CD4-positive, alpha-beta T cell (primary cell): ENCODE data around the gene CDK5R1. TPM values are rescaled to one million over a fixed set of nuclear protein-coding genes. Genes with fewer than 3 reads are reported as not detected.

Experiments used
- ATAC-seq: fragments of 200-7000 bp; cut with Tn5 transposase; one replicate; pipeline ENCODE4 v1.10.0; 2022; ENCODE audit warnings: mild to moderate bottlenecking; ENCODE audit not compliant: poor library complexity
- CTCF ChIA-PET: fragments of 350-600 bp; sonication (Branson Sonifier 250); formaldehyde crosslinking; loops from one replicate; lab custom pipeline; 2021; ENCODE audit warnings: antibody characterized with exemption, inconsistent platforms; lab: Charles Lee
- POLR2A ChIA-PET: fragments of 350-600 bp; sonication (Branson Sonifier 250); formaldehyde crosslinking; loops from one replicate; lab custom pipeline; 2021; ENCODE audit warnings: antibody characterized with exemption, inconsistent platforms; lab: Charles Lee
- DNase-seq, 14 experiments: peaks; one replicate each; pipeline ENCODE4 v3.0.0-alpha.2; 2013 to 2020; ENCODE audit warnings: mixed read lengths in 2 of 14
- H3K27ac ChIP-seq, 2 donors: one replicate each; pipeline versions ENCODE4 v1.5.1 to v1.7.0; 2013; ENCODE audit warnings: low read length in 2 of 2, low read depth in 1 of 2, mild to moderate bottlenecking in 1 of 2
- H3K27me3 ChIP-seq, 2 experiments: 1 replicate in 1 of 2; 2 replicates in 1 of 2; pipeline versions ENCODE4 v1.6.1 to v1.7.0; 2013; ENCODE audit warnings: low read length in 2 of 2, control low read depth in 1 of 2, mild to moderate bottlenecking in 1 of 2, moderate library complexity in 1 of 2; ENCODE audit not compliant: insufficient read depth in 2 of 2, control insufficient read depth in 1 of 2
- H3K36me3 ChIP-seq: one replicate; pipeline ENCODE4 v1.6.1; 2013; ENCODE audit warnings: low read length, control low read depth; ENCODE audit not compliant: insufficient read depth
- H3K4me1 ChIP-seq: one replicate; pipeline ENCODE4 v1.6.1; 2013; ENCODE audit warnings: low read length, control low read depth; ENCODE audit not compliant: insufficient read depth
- H3K4me3 ChIP-seq: one replicate; pipeline ENCODE4 v1.5.1; 2013; ENCODE audit warnings: mild to moderate bottlenecking, low read length, moderate library complexity
- H3K9me3 ChIP-seq, 2 experiments: 1 replicate in 1 of 2; 2 replicates in 1 of 2; pipeline versions ENCODE4 v1.6.1 to v1.7.0; 2013; ENCODE audit warnings: low read length in 2 of 2, mild to moderate bottlenecking in 2 of 2, control low read depth in 1 of 2, moderate library complexity in 1 of 2; ENCODE audit not compliant: control insufficient read depth in 1 of 2, insufficient read depth in 1 of 2
- H3K27ac Mint-ChIP-seq: one replicate; pipeline ENCODE4 v1.8.0; 2020; ENCODE audit warnings: mixed read lengths
- H3K27me3 Mint-ChIP-seq: one replicate; pipeline ENCODE4 v1.8.0; 2021; ENCODE audit warnings: mixed read lengths
- H3K36me3 Mint-ChIP-seq: one replicate; pipeline ENCODE4 v1.8.0; 2021; ENCODE audit warnings: low read depth, mixed read lengths
- H3K4me1 Mint-ChIP-seq: one replicate; pipeline ENCODE4 v1.8.0; 2021; ENCODE audit warnings: low read depth, mixed read lengths
- H3K4me3 Mint-ChIP-seq: one replicate; pipeline ENCODE4 v1.8.0; 2020; ENCODE audit warnings: mild to moderate bottlenecking, mixed read lengths
- H3K9me3 Mint-ChIP-seq: one replicate; pipeline ENCODE4 v1.8.0; 2020; ENCODE audit warnings: mixed read lengths
- intact Hi-C, 2 experiments: fragments of 100-400 bp; cut with DNase I in 1 of 2; cut with micrococcal nuclease in 1 of 2; formaldehyde crosslinking; loops; one replicate each; pipeline versions ENCODE4 v1.15.1 to v1.9.0; 2023 to 2025; cut with DNase I, micrococcal nuclease
- total RNA-seq, 174 experiments: library from RNA in 2 of 174; stranded (reverse) in 2 of 174; gene quantifications; one replicate each; pipeline ENCODE4 v1.2.3 and lab custom pipeline; 2021 to 2026
- TF ChIP-seq, protein P1 (sequence below): fragments of 200-600 bp; IDR thresholded peaks from one replicate; pipeline ENCODE4 v1.8.0; 2022; ENCODE audit warnings: antibody characterized with exemption, mild to moderate bottlenecking

The CDK5R1 gene
- total RNA-seq, 2 experiments from 2014 or later, result 21.7 to 22.5 TPM

DNA sequence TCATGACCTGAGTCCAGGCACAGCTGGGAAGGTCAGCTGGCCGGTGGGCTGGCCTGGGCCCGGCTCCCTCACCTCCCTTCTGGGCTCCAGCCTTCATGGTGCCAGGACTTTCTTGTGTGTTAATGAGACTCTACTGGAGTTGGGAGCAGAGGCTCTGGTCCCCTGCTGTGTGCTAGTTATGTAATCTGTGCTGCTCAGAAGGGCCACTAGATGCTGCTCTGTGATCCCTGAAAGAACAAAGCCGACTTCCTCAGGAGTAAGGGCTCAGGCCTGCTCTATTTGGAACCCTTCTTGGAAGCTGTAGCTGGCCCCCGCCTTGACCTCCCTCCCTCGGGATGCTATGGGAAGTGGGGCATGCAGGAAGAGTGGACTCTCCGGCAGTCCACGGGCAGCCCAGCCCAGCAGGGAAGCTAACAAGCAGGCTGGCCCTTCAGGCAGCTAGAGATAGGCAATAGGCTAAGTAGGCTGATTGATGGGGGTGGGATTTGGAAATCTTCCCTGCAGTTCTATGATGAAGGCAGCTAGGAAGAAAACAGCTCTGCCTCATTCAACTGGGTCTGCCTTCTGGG lies 3.3 kb upstream of the CDK5R1 start:
- POLR2A ChIA-PET, result interaction anchor here (1.0 to 1.9 kb wide), 8 partner anchors 12 to 393 kb away, joined by 3 to 13 read pairs (median 4); partner anchors contain the start of gene MYO1D
- intact Hi-C loops, result loop anchor here (1.0 to 10.0 kb wide), 6 partner anchors 21 to 391 kb away; partner anchors contain the start of gene MYO1D (in 2 of the 2)
- peak overlapping the region; percentile 76 for H3K27ac Mint-ChIP-seq
- TF ChIP-seq, protein P1, sequence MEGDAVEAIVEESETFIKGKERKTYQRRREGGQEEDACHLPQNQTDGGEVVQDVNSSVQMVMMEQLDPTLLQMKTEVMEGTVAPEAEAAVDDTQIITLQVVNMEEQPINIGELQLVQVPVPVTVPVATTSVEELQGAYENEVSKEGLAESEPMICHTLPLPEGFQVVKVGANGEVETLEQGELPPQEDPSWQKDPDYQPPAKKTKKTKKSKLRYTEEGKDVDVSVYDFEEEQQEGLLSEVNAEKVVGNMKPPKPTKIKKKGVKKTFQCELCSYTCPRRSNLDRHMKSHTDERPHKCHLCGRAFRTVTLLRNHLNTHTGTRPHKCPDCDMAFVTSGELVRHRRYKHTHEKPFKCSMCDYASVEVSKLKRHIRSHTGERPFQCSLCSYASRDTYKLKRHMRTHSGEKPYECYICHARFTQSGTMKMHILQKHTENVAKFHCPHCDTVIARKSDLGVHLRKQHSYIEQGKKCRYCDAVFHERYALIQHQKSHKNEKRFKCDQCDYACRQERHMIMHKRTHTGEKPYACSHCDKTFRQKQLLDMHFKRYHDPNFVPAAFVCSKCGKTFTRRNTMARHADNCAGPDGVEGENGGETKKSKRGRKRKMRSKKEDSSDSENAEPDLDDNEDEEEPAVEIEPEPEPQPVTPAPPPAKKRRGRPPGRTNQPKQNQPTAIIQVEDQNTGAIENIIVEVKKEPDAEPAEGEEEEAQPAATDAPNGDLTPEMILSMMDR, result peak; percentile 83
- H3K4me1 ChIP-seq, result peaks cover 21% of the 10 kb centered on the region
- peaks cover 28% of the 10 kb centered on the region for H3K4me1 Mint-ChIP-seq
- peak in 8 of 14 experiments; percentile 22 to 81 (median 54) for DNase-seq
- H3K4me3 ChIP-seq, result no peak overlapping the region
- H3K36me3 ChIP-seq, result peaks cover 47% of the 10 kb centered on the region
- no peaks in the 10 kb centered on the region for H3K9me3 ChIP-seq
- no peaks in the 10 kb centered on the region for H3K27me3 ChIP-seq
- CTCF ChIA-PET, result interaction anchor here (0.8 to 5.0 kb wide), 12 partner anchors 8 to 393 kb away, joined by 3 to 28 read pairs (median 4); partner anchors contain the start of genes MYO1D and PSMD11
- peak; percentile 35 for ATAC-seq
- no peaks in the 10 kb centered on the region for H3K27me3 Mint-ChIP-seq
- H3K9me3 Mint-ChIP-seq, result no peaks in the 10 kb centered on the region
- peak overlapping the region; percentile 80 for H3K4me3 Mint-ChIP-seq
- peak overlapping the region; percentile 29 to 71 for H3K27ac ChIP-seq
- peaks cover 52% of the 10 kb centered on the region for H3K36me3 Mint-ChIP-seq

DNA sequence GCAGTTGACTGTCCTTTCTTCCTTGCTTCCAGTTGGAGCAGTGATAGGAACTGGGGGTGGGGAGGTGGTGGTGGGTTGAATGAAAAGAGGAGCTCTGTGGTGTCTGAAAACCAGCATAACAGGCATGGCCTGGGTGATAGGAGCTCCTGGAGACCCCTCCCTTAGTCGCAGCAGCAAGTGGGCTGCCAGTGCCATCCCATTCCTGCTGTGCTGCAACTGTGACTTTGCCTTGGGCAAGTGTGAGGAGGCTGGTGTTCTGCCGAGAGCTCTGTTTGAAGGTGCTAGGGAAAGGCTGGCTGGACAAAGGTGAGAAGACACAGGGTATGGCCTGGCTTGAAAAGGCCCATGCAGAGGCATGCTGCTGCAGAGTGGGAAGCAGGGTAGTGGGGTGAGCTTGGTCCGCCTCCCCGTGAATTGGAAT lies 2.7 kb upstream of the CDK5R1 start:
- TF ChIP-seq, protein P1, result no peak
- no peak for ATAC-seq
- Mint-ChIP-seq H3K27ac (peak overlapping the region; percentile 76), H3K4me1 (peaks cover 33% of the 10 kb centered on the region), H3K36me3 (peaks cover 52% of the 10 kb centered on the region), H3K27me3 (no peaks in the 10 kb centered on the region), H3K4me3 (peak overlapping the region; percentile 80), H3K9me3 (no peaks in the 10 kb centered on the region)
- Histone ChIP-seq H3K4me1 (peaks cover 26% of the 10 kb centered on the region), H3K9me3 (no peaks in the 10 kb centered on the region), H3K27me3 (no peaks in the 10 kb centered on the region), H3K27ac (no peak overlapping the region), H3K36me3 (peaks cover 43% of the 10 kb centered on the region), H3K4me3 (no peak overlapping the region)
- intact Hi-C loops, result loop anchor here (10.0 kb wide), 1 partner anchor 391 kb away; the partner anchor contains the start of gene MYO1D (in 2 of the 2)
- ChIA-PET POLR2A (interaction anchor here (1.0 to 1.9 kb wide), 7 partner anchors 13 to 393 kb away, joined by 3 to 13 read pairs (median 5); partner anchors contain the start of gene MYO1D), CTCF (interaction anchor here (0.8 to 5.0 kb wide), 12 partner anchors 8 to 393 kb away, joined by 3 to 28 read pairs (median 4); partner anchors contain the start of genes MYO1D and PSMD11)
- no peak for DNase-seq

DNA sequence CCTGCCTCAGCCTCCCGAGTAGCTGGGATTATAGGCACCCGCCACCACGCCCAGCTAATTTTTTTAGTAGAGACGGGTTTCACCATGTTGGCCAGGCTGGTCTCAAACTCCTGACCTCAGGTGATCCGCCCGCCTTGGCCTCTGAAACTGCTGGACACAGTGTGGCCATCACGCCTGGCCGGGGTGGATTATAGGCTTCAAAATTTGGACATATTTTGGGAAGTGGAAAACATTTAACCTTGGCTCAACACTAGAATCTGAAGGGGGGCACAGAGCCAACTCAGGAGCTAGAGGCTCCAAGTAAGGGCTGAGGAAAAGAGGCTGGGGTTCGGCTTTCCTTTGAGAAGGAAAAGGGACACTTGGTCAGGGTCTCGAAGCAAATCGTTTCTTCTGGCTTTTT lies 2.2 kb upstream of the CDK5R1 start:
- Mint-ChIP-seq H3K27me3 (no peaks in the 10 kb centered on the region), H3K9me3 (no peaks in the 10 kb centered on the region), H3K27ac (peak overlapping the region; percentile 76), H3K36me3 (peaks cover 52% of the 10 kb centered on the region), H3K4me3 (peak overlapping the region; percentile 69), H3K4me1 (peaks cover 39% of the 10 kb centered on the region)
- CTCF ChIA-PET, result interaction anchor here (1.1 to 5.0 kb wide), 9 partner anchors 10 to 392 kb away, joined by 3 to 28 read pairs (median 6); partner anchors contain the start of genes MYO1D and PSMD11
- intact Hi-C loops, result loop anchor here (10.0 kb wide), 1 partner anchor 390 kb away; the partner anchor contains the start of gene MYO1D (in 2 of the 2)
- Histone ChIP-seq H3K9me3 (no peaks in the 10 kb centered on the region), H3K27me3 (no peaks in the 10 kb centered on the region), H3K4me1 (peaks cover 32% of the 10 kb centered on the region), H3K36me3 (peaks cover 37% of the 10 kb centered on the region), H3K4me3 (no peak overlapping the region), H3K27ac (no peak overlapping the region)
- POLR2A ChIA-PET, result interaction anchor here (1.2 to 5.2 kb wide), 7 partner anchors 13 to 40 kb away, joined by 3 to 51 read pairs (median 8); partner anchors contain the start of gene PSMD11
- no peak for ATAC-seq
- no peak for DNase-seq
- TF ChIP-seq, protein P1, result no peak
